ENCODE data around the gene RPS21. TPM values are rescaled to one million over a fixed set of nuclear protein-coding genes. Genes with fewer than 3 reads are reported as not detected.

Gene RPS21
- total and polyA plus RNA-seq, 2 of the 13 experiments (the other 11 are each of a cell fraction or from before 2014, with no cell fraction given): 2,647 to 11,063 TPM

GRCh38 chr20:62407221-62407992 lies 20.5 kb downstream of the RPS21 start, which contains the start of gene CABLES2 (continued):
- TF ChIP-seq ZSCAN12 (CRISPR knock-in tag; IDR thresholded peaks at IDR 0.05) (peak; percentile 95; the same call in 1 of the 2 replicates), CREB3 (CRISPR knock-in tag; IDR thresholded peaks at IDR 0.05) (peak; percentile 95), ZNF343 (CRISPR knock-in tag; IDR thresholded peaks at IDR 0.05) (peak; percentile 91), ZNF589 (CRISPR knock-in tag; conservative IDR thresholded peaks at IDR 0.05) (peak; percentile 40; the same call in 1 of the 2 replicates), SOX6 (IDR thresholded peaks at IDR 0.05) (no peak), SOX6 (CRISPR knock-in tag; IDR thresholded peaks at IDR 0.05) (peak; percentile 69), TIGD3 (CRISPR knock-in tag; IDR thresholded peaks at IDR 0.05; ENCODE audit: borderline replicate concordance) (peak; percentile 71), ONECUT2 (CRISPR knock-in tag; IDR thresholded peaks at IDR 0.05) (0 out of 2 replicates have a peak, but pooled peaks have one; percentile 13), IRF1 (CRISPR knock-in tag; IDR thresholded peaks at IDR 0.05; ENCODE audit: low read depth) (peak; percentile 88; the same call in 1 of the 2 replicates), ZNF24 (IDR thresholded peaks at IDR 0.05) (no peak), ZMAT3 (CRISPR knock-in tag; conservative IDR thresholded peaks at IDR 0.05) (no peak; the same call in 1 of the 2 replicates), LCORL (IDR thresholded peaks at IDR 0.05) (no peak), LCORL (CRISPR knock-in tag; IDR thresholded peaks at IDR 0.05) (peak; percentile 77), NFIC (IDR thresholded peaks at IDR 0.05; ENCODE audit: low read length) (no peak), ZBTB10 (CRISPR knock-in tag; IDR thresholded peaks at IDR 0.05; ENCODE audit: borderline replicate concordance) (peak; percentile 85), SALL2 (CRISPR knock-in tag; IDR thresholded peaks at IDR 0.05) (peak; percentile 93), REL (CRISPR knock-in tag; conservative IDR thresholded peaks at IDR 0.05) (no peak), HBP1 (CRISPR knock-in tag; IDR thresholded peaks at IDR 0.05; ENCODE audit: low read depth) (0 out of 2 replicates have a peak, but pooled peaks have one; percentile 13), ZNF781 (CRISPR knock-in tag; IDR thresholded peaks at IDR 0.05; ENCODE audit: borderline replicate concordance, not compliant biosample characterization) (peak; percentile 75), ZBTB21 (CRISPR knock-in tag; IDR thresholded peaks at IDR 0.05) (peak; percentile 36; the same call in 1 of the 2 replicates), RFX3 (CRISPR knock-in tag; IDR thresholded peaks at IDR 0.05) (no peak)

All from HepG2 (cell line).